Measurements from ENCODE around the gene EN2.

EN2 gene

GRCh38 chr7:155418304-155418703 lies 39.6 kb upstream of the EN2 start:
- no peak for TF ChIP-seq TCF12 (IDR thresholded peaks at IDR 0.05; ENCODE audit: low read depth)
- TF ChIP-seq TAF1 (IDR thresholded peaks at IDR 0.05; ENCODE audit: low read depth) = no peak

GRCh38 chr7:155418941-155419755 lies 38.8 kb upstream of the EN2 start:
- TF ChIP-seq ZBTB7A (IDR thresholded peaks at IDR 0.05; ENCODE audit: low read depth) (no peak), TCF12 (IDR thresholded peaks at IDR 0.05; ENCODE audit: low read depth) (no peak), FOXM1 (IDR thresholded peaks at IDR 0.05; ENCODE audit: borderline replicate concordance, low read depth) (no peak), EP300 (IDR thresholded peaks at IDR 0.05; ENCODE audit: borderline replicate concordance) (no peak), NFIC (IDR thresholded peaks at IDR 0.05) (no peak), CEBPB (IDR thresholded peaks at IDR 0.05) (no peak), CREB1 (IDR thresholded peaks at IDR 0.05; ENCODE audit: low read depth) (no peak), MAX (IDR thresholded peaks at IDR 0.05) (no peak), EGR1 (IDR thresholded peaks at IDR 0.05) (no peak), RAD21 (IDR thresholded peaks at IDR 0.05; ENCODE audit: low read depth) (no peak), TEAD4 (IDR thresholded peaks at IDR 0.05) (no peak), USF1 (IDR thresholded peaks at IDR 0.05) (no peak), YY1 (IDR thresholded peaks at IDR 0.05; ENCODE audit: low read depth) (no peak), TAF1 (IDR thresholded peaks at IDR 0.05; ENCODE audit: low read depth) (no peak), REST (IDR thresholded peaks at IDR 0.05; ENCODE audit: low read depth) (no peak)

- no peak for TF ChIP-seq REST (IDR thresholded peaks at IDR 0.05; ENCODE audit: low read depth)
- no peak for TF ChIP-seq NFIC (IDR thresholded peaks at IDR 0.05)
- no peak for TF ChIP-seq USF1 (IDR thresholded peaks at IDR 0.05)
- no peak for TF ChIP-seq CREB1 (IDR thresholded peaks at IDR 0.05; ENCODE audit: low read depth)
- TF ChIP-seq TCF12 (IDR thresholded peaks at IDR 0.05; ENCODE audit: low read depth) = no peak
- no peak for TF ChIP-seq TEAD4 (IDR thresholded peaks at IDR 0.05)
- no peak for TF ChIP-seq ZBTB7A (IDR thresholded peaks at IDR 0.05; ENCODE audit: low read depth)
- TF ChIP-seq TAF1 (IDR thresholded peaks at IDR 0.05; ENCODE audit: low read depth) = no peak
Measured at GRCh38 chr7:155420116-155420515, 37.8 kb upstream of the EN2 start.

GRCh38 chr7:155422151-155422550 lies 35.8 kb upstream of the EN2 start:
- TF ChIP-seq TAF1 (IDR thresholded peaks at IDR 0.05; ENCODE audit: low read depth) = no peak
- TF ChIP-seq CEBPB (IDR thresholded peaks at IDR 0.05) = no peak
- no peak for TF ChIP-seq ZBTB7A (IDR thresholded peaks at IDR 0.05; ENCODE audit: low read depth)
- TF ChIP-seq EGR1 (IDR thresholded peaks at IDR 0.05) = no peak
- TF ChIP-seq MAX (IDR thresholded peaks at IDR 0.05) = no peak
- TF ChIP-seq YY1 (IDR thresholded peaks at IDR 0.05; ENCODE audit: low read depth) = no peak
- no peak for TF ChIP-seq EP300 (IDR thresholded peaks at IDR 0.05; ENCODE audit: borderline replicate concordance)
- no peak for TF ChIP-seq NFIC (IDR thresholded peaks at IDR 0.05)
- no peak for TF ChIP-seq RAD21 (IDR thresholded peaks at IDR 0.05; ENCODE audit: low read depth)
- TF ChIP-seq USF1 (IDR thresholded peaks at IDR 0.05) = no peak
- no peak for TF ChIP-seq FOXM1 (IDR thresholded peaks at IDR 0.05; ENCODE audit: borderline replicate concordance, low read depth)
- no peak for TF ChIP-seq TCF12 (IDR thresholded peaks at IDR 0.05; ENCODE audit: low read depth)
- TF ChIP-seq CREB1 (IDR thresholded peaks at IDR 0.05; ENCODE audit: low read depth) = no peak

- TF ChIP-seq TEAD4 (IDR thresholded peaks at IDR 0.05) = no peak
- no peak for TF ChIP-seq CREB1 (IDR thresholded peaks at IDR 0.05; ENCODE audit: low read depth)
- no peak for TF ChIP-seq RAD21 (IDR thresholded peaks at IDR 0.05; ENCODE audit: low read depth)
- no peak for TF ChIP-seq TAF1 (IDR thresholded peaks at IDR 0.05; ENCODE audit: low read depth)
- TF ChIP-seq CEBPB (IDR thresholded peaks at IDR 0.05) = no peak
Measured at GRCh38 chr7:155422599-155423336, 35.2 kb upstream of the EN2 start.

All from Ishikawa (cell line).